GM12891 (cell line): ENCODE data around the gene PCCA.

Source experiments
- POLR2A ChIP-seq: IDR thresholded peaks from 2 replicates; pipeline ENCODE4 v1.6.1; 2011; ENCODE audit warnings: low read depth, low read length, control low read depth
- SPI1 ChIP-seq: IDR thresholded peaks from 2 replicates; pipeline ENCODE4 v1.6.1; 2011; ENCODE audit warnings: low read depth, low read length, control low read depth
- TAF1 ChIP-seq: IDR thresholded peaks from 2 replicates; pipeline ENCODE4 v1.6.1; 2011; ENCODE audit warnings: low read depth, low read length, control low read depth

- TF ChIP-seq SPI1 (no peak), POLR2A (no peak), TAF1 (no peak)
Measured at GRCh38 chr13:100229603-100230002, 140.7 kb downstream of the PCCA start.
